ENCODE data around the gene P3H4. TPM values are rescaled to one million over a fixed set of nuclear protein-coding genes. Genes with fewer than 3 reads are reported as not detected.
"Not testable (repeated sequence)": the region's sequence is repeated elsewhere in the genome, so short reads cannot be mapped to it uniquely, and the experiment has no call there.

The P3H4 gene
- total RNA-seq, 2 experiments from 2014 or later = 1.2 to 2.4 TPM

DNA sequence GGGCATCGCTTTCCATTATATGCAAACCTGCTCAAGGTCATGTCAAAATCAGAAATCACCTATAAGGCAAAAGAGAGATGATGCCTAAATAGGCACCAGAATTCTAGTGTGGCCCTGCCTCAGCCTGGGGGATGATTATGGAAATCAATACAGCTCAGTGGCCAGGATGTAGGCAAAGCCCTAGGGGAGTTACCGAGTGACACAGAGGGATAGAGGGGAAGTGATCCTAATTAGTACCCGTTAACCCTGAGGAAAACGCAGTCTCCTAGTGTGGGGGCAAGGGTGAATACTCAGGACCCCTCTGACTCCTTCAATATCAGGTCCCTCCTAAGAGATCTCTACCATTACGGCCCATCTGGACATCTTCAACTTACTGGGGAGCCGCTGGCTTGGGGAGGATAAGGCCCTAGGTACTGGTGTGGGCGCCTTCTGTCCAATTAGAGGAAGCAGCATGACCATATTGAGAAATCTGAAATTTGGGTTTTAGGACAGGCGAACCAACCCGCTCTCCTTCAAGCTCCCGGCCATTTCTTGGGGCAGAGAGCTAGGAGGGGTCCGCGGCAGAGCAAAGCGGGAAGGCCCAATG lies 23.6 kb upstream of the P3H4 start:
- H3K4me3 Mint-ChIP-seq = peak overlapping the region; percentile 74
- peaks cover 7% of the 10 kb centered on the region for H3K36me3 Mint-ChIP-seq (ENCODE audit: low read depth)
- ChIA-PET CTCF (interaction anchor here (0.6 to 0.7 kb wide), 2 partner anchors 34 to 329 kb away, joined by 3 to 4 read pairs; no protein-coding TSS in a partner anchor), POLR2A (no interaction called here)
- H3K9me3 Mint-ChIP-seq = no peaks in the 10 kb centered on the region
- DNase-seq = no peak
- H3K27ac Mint-ChIP-seq = peak overlapping the region; percentile 16
- H3K27me3 Mint-ChIP-seq = peaks cover 3% of the 10 kb centered on the region
- peaks cover 16% of the 10 kb centered on the region for H3K4me1 Mint-ChIP-seq

- H3K27me3 Mint-ChIP-seq; H3K4me1 Mint-ChIP-seq; H3K4me3 Mint-ChIP-seq; DNase-seq; H3K36me3 Mint-ChIP-seq (ENCODE audit: low read depth); H3K9me3 Mint-ChIP-seq; POLR2A ChIA-PET; H3K27ac Mint-ChIP-seq: not testable (repeated sequence)
- CTCF ChIA-PET = interaction anchor here (1.2 kb wide), 1 partner anchor 10 kb away, joined by 3 read pairs; no protein-coding TSS in a partner anchor
Measured at GRCh38 chr17:41829961-41830360, 18.2 kb upstream of the P3H4 start.

DNA sequence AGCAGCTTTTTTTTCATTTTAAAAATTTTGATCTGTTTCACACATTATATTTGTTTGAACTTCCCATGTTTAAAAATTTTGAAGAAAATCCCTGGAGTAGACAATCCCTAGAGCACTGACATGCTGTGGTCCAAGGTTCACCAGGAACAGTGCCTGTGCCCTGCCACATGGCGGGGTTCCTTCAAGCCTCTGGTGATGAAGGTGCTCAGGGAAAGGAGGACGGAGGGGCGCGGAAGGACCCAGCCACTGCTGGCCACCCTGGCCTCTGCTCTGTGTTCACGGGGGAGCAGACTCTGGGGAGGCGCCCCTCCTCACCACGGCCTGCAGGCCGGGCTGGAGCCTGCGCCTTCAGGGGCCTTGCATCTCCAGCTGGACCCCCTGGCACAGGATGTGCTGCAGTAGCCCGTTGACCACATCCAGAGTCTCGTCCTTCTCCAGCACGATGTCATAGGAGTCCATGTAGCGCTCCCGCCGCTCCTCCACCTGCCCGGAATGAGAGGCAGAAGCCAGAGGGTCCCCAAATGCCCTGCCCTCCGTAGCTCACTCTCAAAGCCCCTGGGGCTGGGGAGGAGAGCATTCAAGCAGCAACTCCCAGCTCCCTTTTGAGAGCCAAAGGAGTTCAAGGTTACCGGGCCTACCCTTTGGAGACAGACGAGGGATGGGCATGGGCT lies 13.6 kb upstream of the P3H4 start:
- no peak for DNase-seq
- Mint-ChIP-seq H3K27ac (no peak overlapping the region), H3K4me3 (no peak overlapping the region), H3K27me3 (no peaks in the 10 kb centered on the region), H3K36me3 (ENCODE audit: low read depth) (no peaks in the 10 kb centered on the region), H3K9me3 (no peaks in the 10 kb centered on the region), H3K4me1 (no peaks in the 10 kb centered on the region)
- CTCF ChIA-PET = interaction anchor here (0.5 to 1.7 kb wide), 2 partner anchors 10 to 46 kb away, joined by 3 to 6 read pairs; no protein-coding TSS in a partner anchor
- POLR2A ChIA-PET = no interaction called here

DNA sequence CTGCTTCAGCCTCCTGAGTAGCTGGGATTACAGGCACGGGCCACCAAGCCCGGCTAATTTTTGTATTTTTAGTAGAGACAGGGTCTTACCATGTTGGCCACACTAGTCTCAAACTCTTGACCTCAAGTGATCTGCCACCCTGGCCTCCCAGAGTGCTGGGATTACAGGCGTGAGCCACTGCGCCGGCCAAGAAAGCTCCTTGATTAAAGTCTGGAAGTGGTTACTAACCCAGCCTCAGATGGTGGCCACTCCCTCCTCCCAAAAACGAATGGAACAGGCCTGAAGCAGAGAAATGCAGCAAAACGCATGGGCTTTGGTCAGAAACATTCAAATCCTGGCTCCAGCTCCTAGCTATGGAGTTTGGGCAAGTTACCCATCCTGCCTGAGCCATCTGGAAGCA lies 12.3 kb upstream of the P3H4 start:
- no peak overlapping the region for H3K4me3 Mint-ChIP-seq
- no peaks in the 10 kb centered on the region for H3K9me3 Mint-ChIP-seq
- H3K27ac Mint-ChIP-seq = no peak overlapping the region
- DNase-seq = no peak
- CTCF ChIA-PET = interaction anchor here (2.3 kb wide), 1 partner anchor 13 kb away, joined by 7 read pairs; the partner anchor contains the start of gene P3H4
- no peaks in the 10 kb centered on the region for H3K36me3 Mint-ChIP-seq (ENCODE audit: low read depth)
- POLR2A ChIA-PET = no interaction called here
- H3K4me1 Mint-ChIP-seq = no peaks in the 10 kb centered on the region
- H3K27me3 Mint-ChIP-seq = no peaks in the 10 kb centered on the region

DNA sequence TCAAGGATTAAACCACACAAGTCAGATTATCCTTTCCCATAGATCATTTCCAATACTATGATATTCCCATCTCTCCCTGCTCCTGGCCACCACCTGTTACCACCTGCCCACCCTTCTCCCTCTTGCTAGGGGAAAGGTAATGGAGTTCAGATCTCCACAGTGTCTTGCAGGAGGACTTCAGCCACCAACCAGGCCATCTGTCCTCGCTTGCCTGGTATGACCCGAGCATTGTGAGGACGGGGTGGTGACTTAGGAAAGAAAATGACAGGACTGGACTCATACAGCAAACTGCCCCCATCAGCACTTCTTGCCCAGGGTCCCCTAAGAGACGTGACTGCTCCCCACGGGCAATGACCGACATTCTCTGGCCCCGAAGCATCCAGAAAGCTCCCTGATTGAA lies 11.8 kb upstream of the P3H4 start:
- Mint-ChIP-seq H3K27me3 (no peaks in the 10 kb centered on the region), H3K4me1 (no peaks in the 10 kb centered on the region), H3K4me3 (no peak overlapping the region), H3K36me3 (ENCODE audit: low read depth) (no peaks in the 10 kb centered on the region), H3K9me3 (no peaks in the 10 kb centered on the region), H3K27ac (no peak overlapping the region)
- no peak for DNase-seq
- ChIA-PET CTCF (interaction anchor here (0.6 to 2.3 kb wide), 2 partner anchors 12 to 21 kb away, joined by 4 to 7 read pairs; partner anchors contain the start of gene P3H4), POLR2A (no interaction called here)

DNA sequence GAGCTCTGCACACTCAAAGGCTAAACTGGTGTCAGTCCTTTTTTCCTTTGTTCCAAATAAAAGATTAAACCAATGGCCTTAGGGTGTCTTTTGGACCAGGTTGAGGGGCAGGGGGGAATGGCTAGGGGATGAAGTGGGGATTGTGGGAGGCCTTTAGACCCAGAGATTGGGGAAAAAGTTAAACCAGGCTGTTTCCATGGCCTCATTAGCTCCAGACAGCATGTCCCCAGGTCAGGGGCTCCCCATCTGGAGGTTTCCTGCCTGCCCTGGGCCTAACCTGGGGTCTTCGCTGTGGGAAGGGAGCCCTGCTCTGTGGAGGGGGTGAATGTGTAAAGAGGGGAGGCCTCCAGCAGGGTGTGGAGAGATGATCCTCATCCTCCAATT lies 11.4 kb upstream of the P3H4 start:
- ChIA-PET CTCF (interaction anchor here (0.6 to 2.3 kb wide), 5 partner anchors 12 to 30 kb away, joined by 3 to 7 read pairs (median 3); partner anchors contain the start of gene P3H4), POLR2A (no interaction called here)
- no peak overlapping the region for H3K4me3 Mint-ChIP-seq
- H3K36me3 Mint-ChIP-seq (ENCODE audit: low read depth) = no peaks in the 10 kb centered on the region
- no peak overlapping the region for H3K27ac Mint-ChIP-seq
- no peaks in the 10 kb centered on the region for H3K9me3 Mint-ChIP-seq
- no peaks in the 10 kb centered on the region for H3K27me3 Mint-ChIP-seq
- DNase-seq = no peak
- no peaks in the 10 kb centered on the region for H3K4me1 Mint-ChIP-seq

DNA sequence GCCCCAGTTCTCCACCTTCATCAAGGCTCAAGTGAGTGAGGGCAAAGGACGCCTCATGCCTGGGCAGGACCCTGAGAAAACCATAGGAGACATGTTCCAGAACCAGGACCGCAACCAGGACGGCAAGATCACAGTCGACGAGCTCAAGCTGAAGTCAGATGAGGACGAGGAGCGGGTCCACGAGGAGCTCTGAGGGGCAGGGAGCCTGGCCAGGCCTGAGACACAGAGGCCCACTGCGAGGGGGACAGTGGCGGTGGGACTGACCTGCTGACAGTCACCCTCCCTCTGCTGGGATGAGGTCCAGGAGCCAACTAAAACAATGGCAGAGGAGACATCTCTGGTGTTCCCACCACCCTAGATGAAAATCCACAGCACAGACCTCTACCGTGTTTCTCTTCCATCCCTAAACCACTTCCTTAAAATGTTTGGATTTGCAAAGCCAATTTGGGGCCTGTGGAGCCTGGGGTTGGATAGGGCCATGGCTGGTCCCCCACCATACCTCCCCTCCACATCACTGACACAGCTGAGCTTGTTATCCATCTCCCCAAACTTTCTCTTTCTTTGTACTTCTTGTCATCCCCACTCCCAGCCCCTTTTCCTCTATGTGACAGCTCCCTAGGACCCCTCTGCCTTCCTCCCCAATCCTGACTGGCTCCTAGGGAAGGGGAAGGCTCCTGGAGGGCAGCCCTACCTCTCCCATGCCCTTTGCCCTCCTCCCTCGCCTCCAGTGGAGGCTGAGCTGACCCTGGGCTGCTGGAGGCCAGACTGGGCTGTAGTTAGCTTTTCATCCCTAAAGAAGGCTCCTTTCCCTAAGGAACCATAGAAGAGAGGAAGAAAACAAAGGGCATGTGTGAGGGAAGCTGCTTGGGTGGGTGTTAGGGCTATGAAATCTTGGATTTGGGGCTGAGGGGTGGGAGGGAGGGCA lies 10.7 kb upstream of the P3H4 start:
- no peak for DNase-seq
- Mint-ChIP-seq H3K27me3 (no peaks in the 10 kb centered on the region), H3K36me3 (ENCODE audit: low read depth) (no peaks in the 10 kb centered on the region), H3K9me3 (no peaks in the 10 kb centered on the region), H3K4me1 (no peaks in the 10 kb centered on the region), H3K27ac (no peak overlapping the region), H3K4me3 (no peak overlapping the region)
- ChIA-PET CTCF (interaction anchor here (0.7 to 2.3 kb wide), 4 partner anchors 11 to 31 kb away, joined by 3 to 7 read pairs (median 3); partner anchors contain the start of gene P3H4), POLR2A (no interaction called here)

DNA sequence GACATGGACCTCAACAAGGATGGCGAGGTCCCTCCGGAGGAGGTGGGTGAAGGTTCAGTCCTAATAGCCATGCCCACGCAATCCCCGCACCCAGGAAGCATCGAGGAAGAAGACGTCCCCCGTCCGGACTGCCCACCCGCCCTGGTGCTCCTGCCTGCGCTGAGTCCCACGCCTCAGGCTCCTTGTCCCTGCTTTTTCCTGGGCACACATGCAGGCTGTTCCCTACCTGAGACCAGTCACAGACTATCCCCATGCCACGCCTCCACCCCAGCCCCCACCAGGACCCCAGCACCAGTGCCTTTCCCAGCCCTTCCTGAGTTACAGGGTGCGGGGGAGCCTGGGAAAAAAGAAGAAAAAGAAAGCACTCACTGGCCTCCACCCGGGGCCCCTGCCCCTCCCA lies 10.0 kb upstream of the P3H4 start:
- H3K27ac Mint-ChIP-seq = no peak overlapping the region
- no peaks in the 10 kb centered on the region for H3K4me1 Mint-ChIP-seq
- no peaks in the 10 kb centered on the region for H3K9me3 Mint-ChIP-seq
- DNase-seq = no peak
- no peak overlapping the region for H3K4me3 Mint-ChIP-seq
- ChIA-PET POLR2A (no interaction called here), CTCF (interaction anchor here (1.5 to 2.3 kb wide), 2 partner anchors 10 to 32 kb away, joined by 3 to 7 read pairs; partner anchors contain the start of gene P3H4)
- H3K27me3 Mint-ChIP-seq = no peaks in the 10 kb centered on the region
- no peaks in the 10 kb centered on the region for H3K36me3 Mint-ChIP-seq (ENCODE audit: low read depth)

DNA sequence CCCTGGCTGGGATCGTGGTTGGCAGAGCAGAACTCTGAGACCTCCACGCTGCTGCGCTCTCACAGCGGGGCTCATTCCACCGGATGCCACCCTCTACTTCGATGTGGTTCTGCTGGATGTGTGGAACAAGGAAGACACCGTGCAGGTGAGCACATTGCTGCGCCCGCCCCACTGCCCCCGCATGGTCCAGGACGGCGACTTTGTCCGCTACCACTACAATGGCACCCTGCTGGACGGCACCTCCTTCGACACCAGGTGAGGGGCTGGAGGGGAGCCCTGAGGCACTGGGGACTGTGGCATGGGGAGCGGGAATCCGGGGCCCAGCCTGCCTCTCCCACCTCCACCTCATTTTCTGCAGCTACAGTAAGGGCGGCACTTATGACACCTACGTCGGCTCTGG lies 6.3 kb upstream of the P3H4 start:
- Mint-ChIP-seq H3K4me3 (no peak overlapping the region), H3K27me3 (peaks cover 8% of the 10 kb centered on the region), H3K36me3 (ENCODE audit: low read depth) (no peaks in the 10 kb centered on the region), H3K9me3 (no peaks in the 10 kb centered on the region), H3K4me1 (peaks cover 2% of the 10 kb centered on the region), H3K27ac (no peak overlapping the region)
- CTCF ChIA-PET = interaction anchor here (1.1 kb wide), 1 partner anchor 20 kb away, joined by 3 read pairs; no protein-coding TSS in a partner anchor
- POLR2A ChIA-PET = no interaction called here
- no peak for DNase-seq

DNA sequence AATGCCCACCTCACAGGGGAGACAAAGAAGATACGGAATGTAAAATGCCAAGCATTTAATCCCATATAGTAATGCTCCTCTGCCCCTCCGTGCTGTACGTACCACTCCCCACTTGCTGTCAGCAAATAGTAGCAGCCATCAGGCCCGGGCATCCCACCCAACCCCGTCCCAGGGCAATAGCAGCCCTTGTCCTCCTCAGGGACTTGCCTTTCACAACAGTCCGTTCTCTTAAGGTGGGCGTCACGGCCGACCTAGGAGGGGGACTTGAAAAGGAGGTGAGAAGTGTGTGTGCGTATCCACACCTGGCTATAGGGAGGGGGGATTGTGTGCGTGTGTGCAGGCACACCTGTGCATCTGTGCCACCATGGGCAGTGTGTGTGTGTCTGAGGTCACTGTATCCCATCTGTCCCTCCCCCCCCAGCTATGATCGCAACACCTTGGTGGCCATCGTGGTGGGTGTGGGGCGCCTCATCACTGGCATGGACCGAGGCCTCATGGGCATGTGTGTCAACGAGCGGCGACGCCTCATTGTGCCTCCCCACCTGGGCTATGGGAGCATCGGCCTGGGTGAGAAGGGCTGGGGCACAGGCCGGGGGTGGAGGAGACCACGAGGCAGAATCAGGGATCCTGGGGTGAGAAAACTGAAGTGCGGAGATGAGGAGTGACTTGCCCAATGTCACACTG lies 5.0 kb upstream of the P3H4 start:
- Mint-ChIP-seq H3K9me3 (no peaks in the 10 kb centered on the region), H3K4me3 (no peak overlapping the region), H3K36me3 (ENCODE audit: low read depth) (no peaks in the 10 kb centered on the region), H3K4me1 (peaks cover 8% of the 10 kb centered on the region), H3K27me3 (peaks cover 13% of the 10 kb centered on the region), H3K27ac (no peak overlapping the region)
- CTCF ChIA-PET = no interaction called here
- POLR2A ChIA-PET = no interaction called here
- no peak for DNase-seq

DNA sequence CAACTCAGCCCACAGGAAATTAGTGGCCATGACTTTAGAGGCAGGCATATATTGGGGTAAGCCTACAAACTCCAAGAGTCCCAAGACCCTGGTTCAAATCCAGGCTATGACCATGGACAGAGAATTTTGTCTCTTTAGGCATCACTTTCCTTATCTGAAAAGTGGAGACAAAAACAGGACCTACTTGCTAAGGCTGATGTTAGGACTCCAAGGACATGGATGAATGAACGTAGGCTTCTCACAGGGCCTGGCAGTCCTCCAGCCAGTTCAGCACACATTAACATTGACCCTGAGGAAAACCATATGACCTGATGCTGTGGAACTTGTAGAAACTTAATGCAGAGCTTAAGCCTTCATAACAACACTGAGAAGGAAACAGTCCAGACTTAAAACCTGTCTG lies 2.4 kb upstream of the P3H4 start:
- CTCF ChIA-PET = interaction anchor here (1.3 to 1.5 kb wide), 2 partner anchors 12 to 13 kb away, joined by 5 to 6 read pairs; no protein-coding TSS in a partner anchor
- no peak overlapping the region for H3K4me3 Mint-ChIP-seq
- peaks cover 18% of the 10 kb centered on the region for H3K27me3 Mint-ChIP-seq
- H3K9me3 Mint-ChIP-seq = no peaks in the 10 kb centered on the region
- POLR2A ChIA-PET = interaction anchor here (0.6 kb wide), 1 partner anchor 20 kb away, joined by 4 read pairs; no protein-coding TSS in a partner anchor
- DNase-seq = no peak
- H3K36me3 Mint-ChIP-seq (ENCODE audit: low read depth) = no peaks in the 10 kb centered on the region
- no peak overlapping the region for H3K27ac Mint-ChIP-seq
- H3K4me1 Mint-ChIP-seq = peaks cover 12% of the 10 kb centered on the region

GRCh38 chr17:41813699-41814124 lies 2.0 kb upstream of the P3H4 start:
- POLR2A ChIA-PET = no interaction called here
- no peak for DNase-seq
- CTCF ChIA-PET = interaction anchor here (1.3 kb wide), 1 partner anchor 12 kb away, joined by 5 read pairs; no protein-coding TSS in a partner anchor
- Mint-ChIP-seq H3K9me3 (no peaks in the 10 kb centered on the region), H3K4me1 (peaks cover 12% of the 10 kb centered on the region), H3K27me3 (peaks cover 18% of the 10 kb centered on the region), H3K27ac (no peak overlapping the region), H3K4me3 (peak overlapping the region; percentile 31), H3K36me3 (ENCODE audit: low read depth) (no peaks in the 10 kb centered on the region)
